ENCODE data around the gene ZNF18.
A peak's percentile ranks its signal among the peaks of the same experiment; 100 is the strongest.
"Not testable (repeated sequence)": the region's sequence is repeated elsewhere in the genome, so short reads cannot be mapped to it uniquely, and the experiment has no call there.

Gene ZNF18

DNA sequence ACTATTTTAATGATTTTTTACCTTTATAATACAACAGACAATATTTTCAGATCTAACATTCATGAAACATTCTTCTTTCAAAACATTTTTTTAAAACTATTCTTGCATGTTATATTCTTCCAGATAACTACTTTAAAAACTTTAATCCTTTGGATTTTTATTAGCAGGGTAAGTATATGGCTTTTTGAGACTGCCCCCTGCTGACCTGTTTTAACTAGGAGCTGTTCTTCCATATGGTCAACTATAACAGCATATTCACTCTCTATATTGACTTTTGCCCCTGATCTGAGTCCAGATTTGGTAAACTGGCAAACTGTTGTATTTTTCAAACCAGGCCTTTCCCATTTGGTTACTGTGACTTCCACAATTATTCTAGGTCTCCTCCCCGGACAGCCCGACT, 16.5 kb downstream of the ZNF18 start:
- peak; percentile 5 for FAIRE-seq

DNA sequence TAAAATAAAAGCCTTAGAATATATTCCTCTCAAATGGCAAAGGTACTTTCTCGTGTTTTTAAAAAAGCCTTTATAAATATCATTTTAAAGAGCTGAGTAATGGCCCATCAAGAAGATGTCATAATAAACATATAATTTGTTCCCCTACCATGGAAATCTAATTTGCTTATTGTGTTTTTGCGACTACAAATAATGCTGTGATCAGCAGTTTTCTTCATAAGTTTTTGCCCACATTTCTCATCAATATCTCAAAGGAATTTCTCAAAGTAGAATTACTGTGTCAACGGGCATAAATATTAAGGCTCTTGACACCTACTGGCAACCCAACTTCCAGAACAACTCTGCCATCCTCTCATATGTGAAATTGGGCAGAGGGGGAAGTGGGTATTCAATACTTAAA, 17.5 kb downstream of the ZNF18 start:
- FAIRE-seq = no peak

DNA sequence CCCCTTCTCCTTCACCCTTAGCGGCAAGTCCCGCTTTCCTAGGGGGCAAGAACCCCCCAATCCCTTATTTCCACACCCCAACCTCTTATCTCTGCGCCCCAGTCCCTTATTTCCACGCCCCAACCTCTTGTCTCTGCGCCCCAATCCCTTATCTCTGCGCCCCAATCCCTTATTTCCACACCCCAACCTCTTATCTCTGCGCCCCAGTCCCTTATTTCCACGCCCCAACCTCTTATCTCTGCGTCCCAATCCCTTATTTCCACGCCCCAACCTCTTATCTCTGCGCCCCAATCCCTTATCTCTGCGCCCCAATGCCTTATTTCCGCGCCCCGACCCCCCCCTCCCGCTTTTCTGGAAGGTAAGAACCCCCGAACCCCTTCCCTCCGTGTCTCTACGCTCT, 24.5 kb downstream of the ZNF18 start:
- not testable (repeated sequence) for FAIRE-seq

DNA sequence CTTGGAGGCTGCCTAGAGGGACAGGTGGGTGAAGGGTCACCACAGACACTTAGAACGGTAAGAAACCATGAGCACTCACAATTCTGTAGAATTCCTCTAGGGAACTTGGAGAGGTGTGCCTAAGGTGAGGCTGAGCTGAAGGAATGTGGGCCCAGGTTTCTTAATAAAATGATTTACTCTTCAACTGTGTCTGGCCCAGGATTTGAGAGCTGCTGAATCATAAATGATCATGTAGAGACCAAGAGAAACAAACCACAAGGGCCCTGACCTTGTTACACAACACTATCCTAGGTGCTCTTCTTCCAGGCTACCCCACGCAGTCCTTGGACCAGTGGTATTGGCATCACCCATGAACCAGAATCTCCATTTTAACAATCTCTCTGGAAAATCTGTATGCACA, 27.7 kb downstream of the ZNF18 start:
- FAIRE-seq = no peak

DNA sequence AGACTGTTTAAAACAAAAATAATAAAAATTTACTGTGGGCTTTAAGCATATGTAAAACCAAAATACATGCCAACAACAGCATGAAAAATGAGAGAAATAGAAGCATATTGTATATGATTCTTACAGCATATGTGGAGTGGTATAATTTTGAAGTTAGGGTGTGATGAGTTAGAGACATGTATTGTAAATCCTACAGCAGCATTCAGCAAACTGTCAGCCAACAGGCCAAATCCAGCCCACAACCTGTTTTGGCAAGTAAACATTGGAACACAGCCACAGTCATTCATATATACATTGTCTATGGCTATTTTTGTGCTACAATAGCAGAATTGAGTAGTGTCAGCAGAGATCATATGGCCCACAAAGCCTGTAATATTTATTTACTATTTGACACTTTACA, 42.3 kb downstream of the ZNF18 start:
- FAIRE-seq = no peak

DNA sequence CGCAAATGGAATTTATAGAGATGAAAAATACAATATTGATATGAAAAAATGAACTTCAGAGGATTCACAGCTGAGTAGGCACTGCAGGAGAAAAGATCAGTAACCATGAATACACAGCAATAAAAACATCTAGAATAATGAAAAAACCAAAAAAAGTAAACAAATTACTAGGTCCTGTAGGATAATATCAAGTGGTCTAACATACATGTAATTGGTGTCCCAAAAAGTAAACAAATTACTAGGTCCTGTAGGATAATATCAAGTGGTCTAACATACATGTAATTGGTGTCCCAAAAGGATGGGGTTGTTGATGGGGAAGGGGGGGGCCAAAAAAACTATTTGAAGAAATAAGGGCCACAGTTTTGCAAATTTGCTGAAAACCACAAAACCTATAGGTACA, 43.4 kb downstream of the ZNF18 start:
- FAIRE-seq = no peak

DNA sequence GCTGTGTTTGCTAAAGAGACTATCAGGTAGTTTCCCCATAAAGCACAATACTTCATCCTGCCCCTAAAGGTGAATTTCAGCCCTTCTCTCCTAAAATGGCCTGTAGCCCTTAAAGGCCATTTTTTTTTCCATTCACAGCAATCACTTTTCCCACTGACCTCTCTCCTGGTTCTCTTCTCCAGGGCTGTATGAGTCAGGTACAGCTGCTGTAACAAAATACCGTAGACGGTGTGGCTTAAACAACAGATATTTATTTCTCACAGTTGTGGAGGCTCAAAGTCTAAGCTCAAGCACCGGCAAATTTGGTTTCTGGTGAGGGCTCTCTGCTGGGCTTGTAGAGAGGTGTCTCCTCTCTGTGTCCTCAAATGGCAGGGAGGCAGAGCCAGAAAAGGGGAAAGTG, 44.7 kb downstream of the ZNF18 start:
- FAIRE-seq = no peak

DNA sequence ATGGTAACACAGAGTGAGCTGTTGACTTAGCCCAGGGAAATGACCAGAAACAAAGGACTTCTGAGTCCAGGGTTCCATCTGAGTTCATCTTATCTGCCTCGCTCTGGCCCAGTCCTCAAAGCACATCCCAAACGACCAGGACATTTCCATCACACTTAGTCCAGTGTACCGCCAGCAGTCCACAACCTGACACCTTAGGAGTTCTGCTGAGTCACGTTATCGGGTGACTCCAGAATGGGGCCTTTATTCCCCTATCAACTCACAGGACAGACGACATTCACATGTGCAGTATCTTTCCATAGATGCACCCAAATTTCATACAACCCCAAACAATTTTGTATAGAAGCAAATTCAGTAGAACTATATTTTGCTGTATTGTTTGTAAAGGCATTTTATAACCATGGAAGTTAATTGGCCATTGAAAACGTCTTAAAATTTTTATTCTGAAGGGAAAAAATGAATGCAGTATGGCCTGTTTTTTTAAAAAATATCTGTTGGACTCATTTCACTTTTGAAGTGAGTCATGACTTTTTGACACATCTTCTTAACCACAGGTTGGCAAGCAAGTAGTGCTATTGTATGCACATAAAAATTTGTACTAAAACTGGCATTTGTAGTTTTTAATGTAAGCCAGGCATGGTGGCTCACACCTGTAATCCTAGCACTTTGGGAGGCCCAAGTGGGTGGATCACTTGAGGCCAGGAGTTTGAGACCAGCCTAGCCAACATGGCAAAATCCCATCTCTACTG, 46.3 kb downstream of the ZNF18 start:
- no peak for FAIRE-seq

DNA sequence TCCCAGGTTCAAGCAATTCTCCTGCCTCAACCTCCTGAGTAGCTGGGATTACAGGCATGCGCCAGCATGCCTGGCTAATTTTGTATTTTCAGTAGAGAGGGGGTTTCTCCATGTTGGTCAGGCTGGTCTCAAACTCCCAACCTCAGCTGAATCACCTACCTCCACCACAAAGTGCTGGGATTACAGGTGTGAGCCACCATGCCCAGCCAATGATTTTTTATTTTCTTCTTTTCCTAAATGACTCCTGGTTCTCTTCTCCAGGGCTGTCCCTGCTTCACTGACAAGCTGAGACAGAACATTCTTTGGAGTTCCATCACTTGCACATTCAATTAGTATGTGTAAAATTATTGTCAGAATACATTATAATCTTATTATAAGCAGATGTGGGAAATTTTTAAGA, 47.7 kb downstream of the ZNF18 start:
- not testable (repeated sequence) for FAIRE-seq

DNA sequence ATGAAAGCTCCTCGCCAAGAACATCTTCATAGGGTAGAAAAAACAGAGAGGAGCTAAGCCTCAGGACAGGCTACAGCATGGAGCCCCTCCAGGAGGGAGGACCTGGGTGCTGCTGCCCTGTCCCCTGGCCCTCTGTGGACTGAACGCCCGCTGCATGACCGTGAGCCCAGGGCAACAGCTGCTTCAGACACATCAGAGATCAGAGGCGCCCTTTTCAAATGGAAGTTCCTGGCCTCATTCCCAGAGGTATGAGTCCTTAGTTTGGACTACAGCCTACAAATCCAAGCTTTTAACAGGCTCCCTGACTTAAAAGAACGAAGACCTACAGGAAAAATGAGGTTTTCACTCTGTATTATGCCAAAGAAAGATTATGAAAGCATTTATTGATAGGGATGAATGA, 48.5 kb downstream of the ZNF18 start:
- FAIRE-seq = no peak

DNA sequence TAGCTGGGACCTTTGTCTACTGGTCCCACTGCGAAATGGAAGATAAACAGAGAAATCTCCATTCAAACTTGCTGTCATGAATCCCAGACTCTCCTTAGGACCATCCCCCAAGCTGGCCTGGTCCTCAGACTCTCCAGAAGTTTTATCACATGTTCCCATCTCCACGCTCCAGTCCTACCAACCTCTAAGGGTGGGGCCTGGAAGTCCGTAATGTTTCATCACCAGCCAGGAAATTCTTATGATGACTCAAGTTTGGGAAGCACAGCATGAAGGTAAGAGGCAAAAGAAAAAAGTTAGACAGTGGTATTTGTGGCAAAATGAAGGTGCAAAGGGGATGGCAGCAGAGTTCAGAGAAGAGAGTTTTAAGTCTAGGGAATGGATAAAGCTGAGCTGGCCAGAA, 52.7 kb downstream of the ZNF18 start:
- FAIRE-seq = no peak

DNA sequence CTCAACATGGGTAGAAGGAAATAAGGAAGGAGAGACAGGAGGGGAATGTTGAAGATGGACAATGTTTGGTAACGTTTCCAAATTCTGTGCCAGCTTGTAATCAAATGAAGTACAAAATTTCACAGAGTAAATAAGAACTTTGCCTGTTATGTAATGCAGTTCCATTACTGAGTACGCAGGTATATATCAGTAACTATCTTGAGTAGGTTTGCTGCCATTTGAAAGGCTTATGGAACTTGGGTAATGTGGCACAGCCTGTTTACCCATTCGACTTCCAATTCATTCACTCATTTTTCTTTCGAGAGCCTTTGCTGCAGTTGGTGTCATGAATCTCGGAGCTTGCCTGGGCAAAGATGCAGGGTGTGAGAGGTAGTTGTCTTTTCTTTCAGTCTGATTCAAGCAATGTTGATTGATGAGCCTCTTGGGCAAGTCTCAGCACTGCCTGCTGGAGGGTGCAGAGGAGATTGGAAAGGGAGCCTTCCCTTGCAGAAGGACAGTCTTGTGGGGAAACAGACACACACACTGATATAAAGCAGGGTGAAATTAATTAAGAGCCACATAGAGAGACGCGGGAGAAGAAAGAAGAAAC, 53.4 kb downstream of the ZNF18 start:
- FAIRE-seq = no peak

DNA sequence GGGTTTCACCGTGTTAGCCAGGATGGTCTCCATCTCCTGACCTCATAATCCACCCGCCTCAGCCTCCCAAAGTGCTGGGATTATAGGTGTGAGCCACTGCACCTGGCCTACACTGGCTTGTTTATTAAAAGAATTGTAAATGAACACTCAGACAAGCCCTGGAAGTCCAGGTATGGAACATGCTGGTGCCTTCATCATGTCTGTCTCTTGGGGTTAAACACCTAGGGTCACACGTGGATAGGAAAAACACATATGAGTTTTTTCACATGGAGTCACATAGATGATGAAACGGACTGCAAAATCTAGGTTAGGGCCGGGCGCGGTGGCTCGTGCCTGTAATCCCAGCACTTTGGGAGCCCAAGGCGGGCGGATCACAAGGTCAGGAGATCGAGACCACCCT, 54.2 kb downstream of the ZNF18 start:
- not testable (repeated sequence) for FAIRE-seq

DNA sequence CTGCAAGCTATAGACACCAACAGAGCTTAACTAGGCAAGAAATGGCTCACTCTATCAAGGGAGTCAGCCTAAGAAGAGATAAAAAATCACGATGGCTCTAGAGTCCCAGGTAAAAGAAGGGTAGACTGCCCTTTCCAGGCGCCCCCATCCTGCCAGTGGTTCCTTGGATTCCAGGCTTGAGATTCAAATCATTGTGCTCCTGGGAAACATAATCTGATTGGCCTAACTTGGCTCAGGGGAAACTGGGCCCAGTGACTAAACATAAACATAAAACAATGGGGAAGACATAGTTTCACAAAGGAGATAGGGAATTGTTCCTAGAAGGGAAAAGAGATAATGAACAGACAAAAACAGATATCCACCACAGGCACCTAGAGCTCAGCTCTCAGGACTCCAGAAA, 56.4 kb downstream of the ZNF18 start:
- no peak for FAIRE-seq

DNA sequence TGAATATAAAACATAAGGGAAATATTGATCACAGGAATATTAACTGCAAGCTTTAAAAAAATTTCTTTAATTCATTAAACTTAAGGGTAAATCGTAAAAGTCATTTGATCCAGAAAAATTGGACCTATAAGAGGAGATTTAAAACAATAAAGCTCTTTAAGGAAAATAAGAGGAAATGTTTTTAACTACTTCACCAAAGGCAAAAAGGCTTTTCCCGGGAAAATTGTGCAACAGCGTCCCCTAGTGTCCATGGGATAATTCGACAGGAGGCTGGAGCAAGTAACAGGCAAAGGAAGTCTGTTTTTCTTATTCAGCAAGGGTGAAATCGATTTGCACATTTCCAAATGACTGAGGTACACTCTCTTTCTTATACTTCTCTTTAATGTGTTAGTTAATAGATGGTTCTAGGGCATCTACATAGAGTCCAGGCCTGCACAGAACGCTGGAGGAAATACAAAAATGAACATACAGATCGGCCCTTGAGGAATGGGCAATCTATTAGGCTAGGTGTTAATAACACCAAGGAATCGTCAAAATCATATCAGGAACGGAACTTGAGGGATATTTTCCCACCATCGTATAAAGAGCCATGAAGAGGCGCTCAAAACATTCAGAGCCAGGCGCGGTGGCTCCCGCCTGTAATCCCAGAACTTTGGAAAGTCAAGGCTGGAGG, 61.4 kb downstream of the ZNF18 start:
- peak; percentile 67 for FAIRE-seq

DNA sequence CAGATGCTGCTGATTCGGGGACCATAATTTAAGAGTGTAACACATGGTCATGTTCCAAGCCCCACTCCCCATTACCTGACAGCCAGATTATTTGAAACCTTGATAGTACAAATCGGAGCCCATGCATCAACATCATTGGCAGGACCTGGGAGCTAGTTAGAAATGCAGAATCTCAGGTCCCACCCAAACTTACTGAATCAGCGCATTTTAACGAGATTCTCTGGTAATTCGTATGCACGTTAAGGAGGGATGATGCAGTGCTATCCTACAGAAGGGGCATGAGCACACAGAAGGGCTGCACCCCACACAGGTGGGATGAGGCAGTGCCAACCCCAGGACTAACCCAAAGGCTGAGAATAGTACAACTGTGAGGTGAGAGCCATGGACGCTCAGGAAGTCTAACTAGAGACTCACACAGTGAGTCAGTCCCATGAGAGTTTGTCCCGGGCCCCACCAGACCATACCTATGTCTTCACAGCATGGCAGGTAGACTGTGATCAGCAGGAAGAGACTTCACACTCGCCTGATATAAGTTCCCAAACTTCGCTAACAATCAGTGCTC, 64.9 kb downstream of the ZNF18 start:
- no peak for FAIRE-seq

DNA sequence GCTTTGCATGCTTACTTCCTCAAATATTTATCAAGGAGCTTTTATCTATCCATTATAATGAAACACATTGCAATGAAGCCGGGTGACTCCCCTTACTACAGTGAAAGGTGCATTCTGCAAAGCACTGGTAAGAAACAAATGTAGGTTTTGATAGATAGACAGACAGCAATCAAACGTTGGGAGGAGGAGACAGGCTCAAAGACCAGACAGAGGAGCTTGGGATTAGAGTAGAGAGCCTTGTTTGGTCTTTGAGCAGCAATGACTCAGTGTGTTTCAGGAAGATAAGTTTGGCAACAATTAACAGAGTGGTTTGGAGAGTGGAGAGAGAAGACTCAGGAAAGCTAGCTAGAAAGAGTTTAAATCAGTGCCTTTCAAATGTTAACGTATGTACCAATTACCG, 68.8 kb downstream of the ZNF18 start:
- no peak for FAIRE-seq
